GM19452 (cell line): ENCODE measurements around the gene HELZ.
"Not testable (repeated sequence)": the region's sequence is repeated elsewhere in the genome, so short reads cannot be mapped to it uniquely, and the experiment has no call there.

Source experiments
- ATAC-seq: cut with Tn5 transposase; IDR thresholded peaks from one replicate; pipeline ENCODE4 v1.9.1; 2021; ENCODE audit not compliant: unreplicated experiment

Gene HELZ

DNA sequence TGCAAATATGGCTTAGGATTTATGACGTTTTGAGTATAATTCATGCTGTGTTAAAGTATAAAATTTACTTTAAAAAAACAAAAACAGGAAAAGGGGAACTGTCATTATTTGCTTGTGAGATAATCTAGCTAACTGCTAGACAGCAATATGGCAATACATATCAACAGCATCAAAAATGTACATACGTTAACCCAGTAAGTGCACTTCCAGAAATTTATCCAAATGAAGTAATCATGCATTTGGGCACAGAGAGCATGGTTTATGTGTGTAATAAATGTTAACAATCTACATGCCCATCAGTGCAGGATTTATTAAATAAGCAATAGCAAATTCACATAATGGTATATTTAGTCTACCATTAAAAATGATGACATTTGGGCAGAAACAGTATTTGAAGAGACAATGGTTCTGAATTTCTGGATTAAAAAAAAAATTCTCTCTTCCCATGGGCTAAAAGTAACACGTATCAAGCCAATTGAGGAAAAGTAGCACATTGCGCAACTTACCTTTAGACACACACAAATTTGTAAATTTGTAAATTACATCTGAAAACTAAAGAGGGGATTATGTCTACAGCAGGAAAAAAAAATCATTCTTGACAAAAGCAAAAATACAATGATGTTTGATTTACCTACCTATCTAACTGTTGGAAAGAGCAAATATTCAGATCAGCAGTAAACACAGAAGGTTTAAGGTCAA is 120.4 kb downstream of the HELZ start:
- no peak for ATAC-seq

DNA sequence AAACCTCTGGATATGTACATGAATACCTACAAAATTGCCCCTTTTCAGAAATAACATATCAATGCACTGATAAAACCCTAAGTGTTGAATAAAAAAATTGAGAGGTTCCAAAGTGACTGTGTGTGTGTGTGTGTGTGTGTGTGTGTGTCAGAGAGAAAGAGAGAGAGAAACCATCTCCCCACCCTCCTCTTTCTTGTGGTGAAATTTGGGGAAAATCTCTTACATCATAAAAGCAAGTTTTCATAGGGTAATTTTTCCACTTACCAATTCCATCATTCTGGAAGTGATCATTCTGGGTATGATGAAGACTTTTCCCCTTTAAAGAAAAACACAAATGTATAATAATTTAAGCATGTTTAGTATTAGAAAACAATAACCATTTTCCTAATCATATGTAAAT is 121.3 kb downstream of the HELZ start:
- no peak for ATAC-seq

- no peak for ATAC-seq
These were observed 123.6 kb downstream of the HELZ start for GRCh38 chr17:67121316-67121891.

- no peak for ATAC-seq
These were observed 125.9 kb downstream of the HELZ start for GRCh38 chr17:67119102-67119501.

DNA sequence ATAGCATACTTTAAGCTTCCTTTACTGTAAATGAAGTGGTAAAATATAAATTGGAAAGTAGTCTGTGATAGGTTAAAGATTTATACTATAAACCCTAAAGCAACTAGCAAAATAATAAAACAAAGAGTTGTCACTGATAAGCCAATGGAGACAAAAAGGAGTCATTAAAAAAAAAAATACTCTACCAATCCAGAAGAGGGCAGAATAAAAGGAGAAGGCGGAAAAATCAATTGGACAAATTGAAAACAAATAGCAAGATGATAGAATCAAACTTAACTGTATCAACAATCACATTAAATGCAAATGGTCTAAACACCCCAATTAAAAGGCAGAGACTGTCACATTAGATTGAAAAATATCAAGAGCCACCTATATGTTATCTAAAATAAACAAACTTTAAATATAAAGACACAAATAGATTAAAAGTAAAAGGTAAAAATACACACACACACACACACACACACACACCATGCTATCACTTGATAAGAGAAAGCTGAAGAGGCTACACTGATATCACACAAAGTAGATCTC is 128.9 kb downstream of the HELZ start:
- ATAC-seq: no peak

- no peak for ATAC-seq
These were observed 129.6 kb downstream of the HELZ start for GRCh38 chr17:67115401-67115800.

DNA sequence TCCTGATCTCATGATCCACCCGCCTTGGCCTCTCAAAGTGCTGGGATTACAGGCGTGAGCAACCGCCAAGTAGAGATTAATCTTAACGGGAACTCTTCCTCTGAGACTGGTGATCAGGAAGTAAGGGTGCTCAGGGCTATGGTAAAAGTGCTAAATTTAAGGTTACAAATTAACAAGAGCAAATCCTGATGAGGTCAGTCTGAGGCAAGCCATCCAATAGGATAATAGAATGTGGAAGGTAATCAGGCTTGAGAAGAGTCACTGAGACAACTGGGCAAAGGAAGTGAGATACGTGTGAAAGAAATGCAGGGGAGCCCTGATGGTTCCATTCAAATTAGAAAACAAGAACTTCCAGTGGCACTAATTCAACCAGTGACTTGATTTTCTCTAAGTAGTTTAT is 131.5 kb downstream of the HELZ start:
- ATAC-seq: no peak

DNA sequence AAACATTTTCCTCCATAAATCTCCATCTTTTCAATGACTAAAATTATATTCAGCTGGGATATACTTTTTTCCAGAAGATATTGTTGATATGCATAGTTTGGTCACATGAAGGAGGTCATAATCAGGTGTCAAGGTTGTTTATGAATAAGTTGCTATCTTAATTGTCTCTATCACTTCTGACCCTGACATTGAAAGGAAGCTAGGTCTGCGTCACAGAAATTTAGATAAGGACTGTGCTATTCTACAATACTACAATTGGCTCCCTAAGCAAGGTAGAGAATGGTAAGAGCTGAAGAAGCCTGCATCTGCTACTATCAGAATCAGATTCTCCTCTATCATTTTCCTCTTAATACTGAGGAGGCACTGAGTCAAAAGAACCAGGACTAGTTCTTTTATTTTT is 133.2 kb downstream of the HELZ start:
- ATAC-seq: no peak

GRCh38 chr17:67111327-67111726 is 133.7 kb downstream of the HELZ start:
- no peak for ATAC-seq

- no peak for ATAC-seq
These were observed 134.4 kb downstream of the HELZ start for GRCh38 chr17:67110619-67111018.

DNA sequence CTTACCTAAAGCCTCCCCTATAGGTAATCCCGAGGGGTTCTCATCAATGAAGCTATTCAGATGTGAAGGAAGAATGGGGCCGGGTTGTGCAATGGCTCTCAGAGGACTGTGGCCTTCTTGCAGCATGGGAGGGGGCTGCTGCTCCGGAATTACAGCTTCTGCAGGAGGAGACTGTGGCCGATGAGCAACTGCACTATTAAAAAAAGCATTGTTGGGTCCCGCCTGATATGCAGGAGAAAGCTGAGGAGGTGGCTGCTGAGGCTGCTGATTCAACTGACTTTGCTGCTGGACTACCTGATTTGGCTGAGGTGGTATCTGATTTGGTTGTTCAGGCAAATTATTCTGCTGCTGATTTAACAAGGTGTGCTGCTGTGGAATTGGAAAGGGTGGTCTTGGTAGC is 135.9 kb downstream of the HELZ start:
- no peak for ATAC-seq

GRCh38 chr17:67107811-67108775 is 136.9 kb downstream of the HELZ start:
- ATAC-seq: no peak

- ATAC-seq: no peak
These were observed 137.8 kb downstream of the HELZ start for GRCh38 chr17:67107171-67107570.

GRCh38 chr17:67105213-67105612 is 139.8 kb downstream of the HELZ start:
- ATAC-seq: no peak

- ATAC-seq: not testable (repeated sequence)
These were observed 140.4 kb downstream of the HELZ start for GRCh38 chr17:67104641-67105040.

DNA sequence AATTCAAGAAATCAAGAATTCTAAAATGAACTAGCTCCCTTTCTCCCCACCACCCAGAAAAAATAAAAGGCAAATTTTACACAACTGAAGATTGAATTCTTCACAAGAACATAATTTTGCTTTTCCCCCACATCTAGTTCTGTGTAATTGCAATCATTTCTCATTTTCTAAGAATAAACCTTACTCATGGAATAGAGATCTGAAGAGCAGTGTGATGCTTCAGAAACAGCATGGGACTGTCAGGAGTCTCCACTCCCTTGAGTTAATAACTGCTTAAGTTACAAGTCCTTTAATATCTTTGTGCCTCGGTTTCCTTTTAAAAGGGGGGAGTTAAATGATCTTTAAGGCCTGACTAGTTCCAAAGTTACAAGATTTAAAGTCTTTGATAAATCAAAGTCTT is 147.0 kb downstream of the HELZ start:
- no peak for ATAC-seq

DNA sequence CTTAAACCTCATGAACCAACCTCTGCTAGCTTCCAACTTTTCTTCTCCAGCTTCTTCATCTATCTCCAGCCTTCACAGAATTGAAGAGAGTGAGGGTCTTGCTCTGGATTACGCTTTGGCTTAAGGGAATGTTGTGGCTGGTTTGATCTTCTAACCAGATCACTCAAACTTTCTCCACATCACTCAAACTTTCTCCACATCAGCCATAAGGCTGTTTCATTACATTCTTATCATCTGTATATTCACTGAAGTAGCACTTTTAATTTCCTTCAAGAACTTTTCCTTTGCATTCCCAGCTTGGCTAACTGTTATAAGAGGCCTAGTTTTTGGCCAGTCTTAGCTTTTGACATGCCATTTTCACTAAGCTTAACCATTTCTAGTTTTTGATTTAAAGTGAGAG is 148.4 kb downstream of the HELZ start:
- no peak for ATAC-seq

GRCh38 chr17:67095803-67096202 is 149.2 kb downstream of the HELZ start:
- no peak for ATAC-seq

GRCh38 chr17:67095291-67095690 is 149.7 kb downstream of the HELZ start:
- not testable (repeated sequence) for ATAC-seq

GRCh38 chr17:67093348-67093747 is 151.6 kb downstream of the HELZ start:
- no peak for ATAC-seq

DNA sequence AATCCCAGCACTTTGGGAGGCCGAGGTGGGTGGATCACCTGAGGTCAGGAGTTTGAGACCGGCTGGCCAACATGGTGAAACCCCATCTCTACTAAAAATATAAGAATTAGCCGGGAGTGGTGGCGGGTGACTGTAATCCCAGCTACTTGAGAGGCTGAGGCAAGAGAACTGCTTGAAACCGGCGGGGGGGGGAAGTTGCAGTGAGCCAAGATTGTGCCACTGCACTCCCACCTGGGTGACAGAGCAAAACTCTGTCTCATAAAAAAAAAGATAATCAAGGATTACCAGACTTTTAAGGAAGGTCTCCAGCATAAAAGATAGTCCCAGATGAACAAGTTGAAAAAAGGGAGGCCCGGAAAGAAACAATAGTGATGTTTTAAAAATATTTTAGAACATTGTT is 152.3 kb downstream of the HELZ start:
- not testable (repeated sequence) for ATAC-seq

DNA sequence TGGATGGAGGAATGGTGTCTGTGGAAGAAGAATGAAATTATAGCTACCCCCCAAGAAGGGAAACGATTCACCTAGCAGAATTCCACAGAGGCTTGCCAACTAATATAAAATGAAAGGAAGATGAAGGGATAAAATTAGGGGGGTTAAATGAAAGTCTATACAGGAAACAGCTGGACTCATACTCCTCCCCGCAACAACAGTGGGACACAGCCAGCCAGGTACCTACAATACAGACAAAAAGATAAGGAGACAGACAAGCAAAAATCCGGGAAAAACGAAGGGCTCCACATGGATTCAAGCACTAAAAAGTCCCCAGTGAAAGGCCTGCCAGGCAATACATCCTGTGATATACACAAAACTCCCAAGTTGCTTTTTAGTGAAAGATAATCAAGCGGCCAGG is 152.7 kb downstream of the HELZ start:
- no peak for ATAC-seq
